HG03442 (cell line): ENCODE data around the gene DKKL1.

Experiments used
- ATAC-seq: cut with Tn5 transposase; IDR thresholded peaks from one replicate; pipeline ENCODE4 v1.9.1; 2021; ENCODE audit warnings: mild to moderate bottlenecking, moderate library complexity; ENCODE audit not compliant: unreplicated experiment

The DKKL1 gene

GRCh38 chr19:49391581-49392399 is 28.1 kb downstream of the DKKL1 start:
- no peak for ATAC-seq

GRCh38 chr19:49393881-49394280 is 30.2 kb downstream of the DKKL1 start:
- no peak for ATAC-seq

DNA sequence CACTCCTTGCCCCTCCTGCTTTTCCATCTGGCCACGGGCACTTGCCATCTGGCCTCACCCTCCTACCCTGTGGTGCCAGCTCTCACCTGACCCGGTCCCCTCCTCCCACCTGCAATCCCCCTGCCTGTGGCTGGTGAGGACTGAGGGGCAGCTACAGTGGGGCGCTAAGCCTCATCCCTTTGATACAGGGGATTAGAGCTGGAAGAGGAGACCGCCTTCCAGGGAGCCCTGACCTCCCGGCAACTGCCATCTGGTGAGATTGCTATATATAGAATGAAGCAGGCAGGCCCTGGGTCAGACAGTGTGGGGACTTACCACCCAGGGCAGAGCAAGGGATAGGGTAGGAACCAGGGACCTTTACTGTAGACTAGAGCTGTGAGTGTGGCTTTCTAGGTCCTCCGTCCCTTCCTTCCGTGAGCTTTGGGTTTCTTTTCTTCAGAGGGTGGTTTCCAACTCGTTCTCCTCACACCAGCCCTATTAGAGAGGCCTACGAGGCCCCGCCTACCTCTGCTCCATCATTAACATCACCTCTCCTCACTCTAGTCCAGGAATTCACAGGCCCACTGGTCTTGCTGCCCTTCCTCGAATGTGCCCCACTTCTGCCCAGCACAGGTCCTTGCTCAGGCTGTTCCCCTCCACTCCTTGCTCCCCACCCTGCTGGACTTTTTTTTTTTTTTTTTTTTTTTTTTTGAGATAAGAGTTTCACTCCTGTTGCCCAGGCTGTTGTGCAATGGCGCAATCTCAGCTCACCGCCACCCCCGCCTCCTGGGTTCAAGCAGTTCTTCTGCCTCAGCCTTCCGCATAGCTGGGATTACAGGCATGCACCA is 32.1 kb downstream of the DKKL1 start:
- no peak for ATAC-seq

- no peak for ATAC-seq
These were observed 33.2 kb downstream of the DKKL1 start for GRCh38 chr19:49396738-49397505.

DNA sequence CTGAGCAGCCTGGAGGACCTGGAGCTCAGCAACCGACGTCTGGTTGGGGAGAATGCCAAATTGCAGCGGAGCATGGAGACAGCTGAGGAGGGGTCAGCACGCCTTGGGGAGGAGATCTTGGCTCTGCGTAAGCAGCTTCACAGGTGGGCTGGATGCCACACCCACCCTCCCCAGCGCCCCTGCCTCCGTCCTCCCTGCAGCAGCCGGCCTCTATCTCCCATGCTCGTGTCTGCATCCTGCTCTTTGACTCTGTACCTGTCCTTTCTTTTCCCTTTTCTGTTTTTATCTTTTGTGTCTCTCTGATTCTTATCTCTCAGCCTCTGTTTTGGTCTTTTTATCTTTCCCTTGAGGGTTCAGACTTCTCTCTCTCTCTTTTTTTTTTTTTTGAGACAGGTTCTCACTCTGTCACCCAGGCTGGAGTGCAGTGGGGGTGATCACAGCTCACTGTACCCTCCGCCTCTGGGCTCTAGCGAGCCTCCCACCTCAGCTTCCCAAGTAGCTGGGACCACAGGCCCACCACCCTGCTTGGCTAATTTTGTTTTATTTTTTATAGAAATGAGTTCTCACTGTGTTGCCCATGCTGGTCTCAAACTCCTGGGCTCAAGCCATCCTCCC is 34.4 kb downstream of the DKKL1 start:
- ATAC-seq: no peak

DNA sequence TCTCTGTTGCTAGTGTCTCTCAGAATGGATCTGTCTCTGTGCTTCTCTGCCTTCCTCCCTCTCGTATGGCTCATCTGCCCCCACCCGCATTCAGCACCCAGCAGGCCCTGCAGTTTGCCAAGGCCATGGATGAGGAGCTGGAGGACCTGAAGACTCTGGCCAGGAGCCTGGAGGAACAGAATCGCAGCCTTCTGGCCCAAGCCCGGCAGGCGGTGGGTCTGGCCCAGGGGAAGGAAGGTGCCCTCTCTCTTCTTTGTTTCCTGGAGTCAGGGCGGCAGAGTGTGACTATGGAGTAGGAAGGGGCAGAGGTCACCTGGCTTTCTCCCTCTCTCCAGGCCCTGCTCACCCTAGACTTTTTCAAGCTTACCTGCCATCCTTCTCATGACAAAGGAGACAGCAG is 35.3 kb downstream of the DKKL1 start:
- ATAC-seq: no peak

DNA sequence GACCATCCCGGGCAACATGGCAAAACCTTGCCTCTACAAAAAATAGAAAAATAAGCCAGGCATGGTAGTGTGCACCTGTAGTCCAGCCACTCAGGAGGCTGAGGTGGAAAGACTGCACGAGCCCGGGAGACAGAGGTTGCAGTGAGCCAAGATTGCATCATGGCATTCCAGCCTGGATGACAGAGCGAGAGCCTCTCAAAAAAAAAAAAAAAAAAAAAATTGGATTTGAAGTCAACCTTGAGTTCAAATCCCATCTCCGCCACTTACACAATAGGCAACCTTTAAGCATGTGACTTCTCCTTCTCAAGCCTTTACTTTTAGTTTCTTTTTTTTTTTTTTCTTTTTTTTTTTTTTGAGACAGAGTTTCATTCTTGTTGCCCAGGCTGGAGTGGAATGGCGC is 36.4 kb downstream of the DKKL1 start:
- no peak for ATAC-seq

DNA sequence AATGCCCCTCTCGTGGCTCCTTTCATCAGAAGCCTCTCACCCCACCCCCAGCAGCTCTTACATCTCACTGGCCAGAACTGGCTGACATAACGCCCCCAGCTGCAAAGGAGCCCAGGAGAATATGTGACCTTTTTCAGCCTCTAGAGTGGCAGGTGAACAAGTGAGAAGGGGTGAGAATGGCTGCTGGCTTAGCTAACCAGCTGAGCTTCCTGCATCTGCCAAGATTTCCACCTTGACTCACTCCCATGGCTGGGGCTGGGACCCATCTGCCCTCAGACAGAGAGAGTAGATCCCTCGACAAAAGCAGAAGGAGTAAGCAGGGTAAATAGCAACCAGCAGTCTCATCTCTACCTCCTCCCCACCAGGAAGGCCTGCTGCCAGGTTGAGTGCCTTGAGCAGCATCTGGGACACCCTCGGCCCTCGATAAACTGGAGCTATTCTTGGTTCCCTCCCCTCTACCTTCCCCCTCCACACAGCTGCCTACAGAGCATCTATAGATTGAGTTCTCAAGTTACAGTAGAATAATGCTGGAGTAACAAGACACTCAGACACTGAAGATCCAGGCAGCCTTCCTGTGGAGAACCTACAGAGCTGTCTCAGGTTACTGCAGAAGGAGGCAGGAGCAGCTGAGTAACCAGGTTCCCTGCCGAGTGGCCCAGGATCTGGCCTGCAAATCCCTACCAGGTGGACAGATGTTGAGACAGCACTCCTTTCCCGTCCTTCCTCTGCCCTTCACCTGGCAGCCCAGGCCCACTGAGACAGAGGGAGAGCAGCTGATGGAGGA is 39.9 kb downstream of the DKKL1 start:
- ATAC-seq: no peak

DNA sequence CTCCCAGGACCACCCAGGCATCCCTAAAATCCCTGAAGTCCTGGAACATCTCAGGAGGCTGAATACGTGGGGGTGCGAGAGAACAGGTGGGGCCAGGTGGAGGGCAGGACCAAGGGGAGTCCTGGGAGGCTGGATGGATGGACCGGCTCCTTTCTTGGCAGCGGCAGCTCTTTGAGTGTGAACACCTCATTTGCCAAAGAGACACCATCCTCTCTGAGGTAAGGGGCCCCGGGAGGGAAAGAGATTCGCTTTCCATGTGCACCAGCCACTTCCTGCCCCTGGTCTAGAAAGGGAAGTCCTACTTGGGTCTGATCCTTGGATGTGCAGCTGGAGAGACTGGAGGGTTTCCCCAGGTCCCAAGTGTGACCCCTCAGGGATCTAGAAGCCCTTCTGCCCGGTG is 43.4 kb downstream of the DKKL1 start:
- ATAC-seq: no peak

DNA sequence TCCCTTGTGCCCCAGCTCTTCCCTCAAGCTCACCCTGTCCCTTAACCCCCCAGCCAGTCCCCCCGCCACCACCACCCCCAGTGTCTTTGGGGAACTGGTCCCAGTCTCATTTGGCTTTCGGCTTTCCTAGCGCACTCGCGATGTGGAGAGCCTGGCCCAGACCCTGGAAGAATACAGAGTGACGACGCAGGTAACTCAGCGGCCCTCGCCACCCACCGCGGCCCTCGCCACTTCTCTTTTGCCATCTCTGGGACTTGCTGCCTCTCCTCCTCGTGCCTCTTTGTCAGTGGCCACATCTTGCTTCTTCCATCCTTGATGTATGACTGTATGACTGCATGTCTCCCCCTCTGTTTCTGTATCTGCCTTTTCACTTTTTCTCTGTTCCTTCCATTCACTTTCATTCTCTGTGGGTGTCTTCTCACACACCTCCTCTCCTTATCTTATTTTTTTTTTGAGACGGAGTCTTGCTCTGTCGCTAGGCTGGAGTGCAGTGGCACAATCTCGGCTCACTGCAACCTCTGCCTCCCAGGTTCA is 43.9 kb downstream of the DKKL1 start:
- no peak for ATAC-seq

- ATAC-seq: no peak
These were observed 45.3 kb downstream of the DKKL1 start for GRCh38 chr19:49408816-49409440.

DNA sequence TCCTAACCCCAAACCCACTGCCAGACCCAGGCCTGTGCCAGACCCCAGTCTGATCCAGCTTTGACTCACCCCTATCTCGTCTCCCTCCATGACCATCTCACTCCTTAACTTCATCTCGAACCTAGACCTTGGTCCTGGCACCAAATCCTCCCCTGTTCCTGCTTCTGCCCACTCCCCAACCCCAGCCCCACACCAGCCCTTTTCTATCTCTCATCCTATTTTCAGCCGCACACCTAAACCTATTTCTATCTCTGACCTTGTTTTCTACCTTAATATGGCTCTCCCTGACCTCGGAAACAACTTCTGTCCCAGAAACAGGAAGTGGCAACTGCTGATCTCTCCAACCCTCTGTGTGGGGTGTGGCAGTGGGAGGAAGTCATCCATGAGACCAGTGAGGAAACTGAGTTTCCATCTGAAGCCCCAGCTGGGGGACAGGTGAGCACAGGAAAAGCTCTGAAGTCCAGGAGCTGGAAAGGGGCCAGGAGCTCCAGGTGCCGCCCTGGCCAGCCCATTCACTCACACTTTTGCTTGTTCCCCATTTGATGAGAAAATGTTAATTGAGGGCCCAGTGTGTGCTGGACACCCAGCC is 45.9 kb downstream of the DKKL1 start:
- ATAC-seq: no peak

DNA sequence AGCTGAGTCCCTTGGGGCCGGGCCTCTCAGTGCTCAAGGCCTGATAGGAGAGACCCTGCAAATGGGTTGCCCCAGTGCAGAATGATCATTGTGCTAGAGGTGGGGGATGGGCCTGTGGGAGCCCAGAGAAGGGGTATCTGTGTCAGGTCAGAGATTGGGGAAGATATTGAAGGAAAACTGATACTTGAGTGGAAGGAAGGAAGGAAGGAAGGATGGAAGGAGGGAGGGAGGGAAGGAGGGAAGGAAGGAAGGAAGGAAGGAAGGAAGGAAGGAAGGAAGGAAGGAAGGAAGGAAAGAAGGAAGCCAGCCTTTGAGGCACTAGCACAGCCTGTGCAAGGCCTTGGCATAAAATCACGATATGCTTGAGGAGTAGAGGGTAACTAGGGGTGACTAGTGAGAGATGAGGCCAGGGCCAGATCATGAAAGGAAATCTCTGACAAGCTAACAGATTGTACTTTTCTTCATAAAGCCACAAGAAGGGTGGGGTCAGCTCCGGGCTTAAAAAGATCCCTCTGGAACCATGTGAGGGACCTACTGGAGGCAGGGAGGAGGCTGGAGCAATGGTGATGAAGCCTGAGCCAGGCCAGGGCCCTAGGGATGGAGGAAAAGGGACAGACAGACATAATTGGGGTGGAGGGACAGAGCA is 48.1 kb downstream of the DKKL1 start:
- ATAC-seq: no peak

GRCh38 chr19:49413348-49413747 is 49.7 kb downstream of the DKKL1 start:
- no peak for ATAC-seq

- ATAC-seq: no peak
These were observed 50.6 kb downstream of the DKKL1 start for GRCh38 chr19:49414256-49414655.

- no peak for ATAC-seq
These were observed 51.6 kb downstream of the DKKL1 start for GRCh38 chr19:49415102-49415809.

DNA sequence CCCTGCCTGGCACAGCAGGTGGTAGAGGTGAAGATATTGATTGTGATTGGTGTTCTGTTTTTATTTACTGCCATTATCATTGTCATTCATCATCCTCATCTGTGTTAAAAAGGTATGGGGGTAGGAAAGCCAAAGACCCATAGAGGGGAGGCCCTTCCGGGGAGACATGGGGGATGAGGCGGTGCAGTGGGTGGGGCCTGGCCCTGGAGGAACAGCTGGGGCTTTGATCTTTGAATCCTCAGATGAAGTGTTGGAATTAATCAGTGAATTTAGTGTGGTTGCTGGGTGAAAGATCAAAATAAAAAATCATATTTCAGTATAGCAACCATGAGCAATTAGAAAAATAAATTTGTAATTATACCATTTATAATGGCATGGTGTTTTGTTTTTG is 52.1 kb downstream of the DKKL1 start:
- no peak for ATAC-seq

- no peak for ATAC-seq
These were observed 53.4 kb downstream of the DKKL1 start for GRCh38 chr19:49417088-49417487.
